ENCODE measurements around the gene METTL21A. TPM values are rescaled to one million over a fixed set of nuclear protein-coding genes. Genes with fewer than 3 reads are reported as not detected.

METTL21A gene
- total and polyA plus RNA-seq, 2 of the 13 experiments (the other 11 are each of a cell fraction or from before 2014, with no cell fraction given), result 42.4 to 61.2 TPM

DNA sequence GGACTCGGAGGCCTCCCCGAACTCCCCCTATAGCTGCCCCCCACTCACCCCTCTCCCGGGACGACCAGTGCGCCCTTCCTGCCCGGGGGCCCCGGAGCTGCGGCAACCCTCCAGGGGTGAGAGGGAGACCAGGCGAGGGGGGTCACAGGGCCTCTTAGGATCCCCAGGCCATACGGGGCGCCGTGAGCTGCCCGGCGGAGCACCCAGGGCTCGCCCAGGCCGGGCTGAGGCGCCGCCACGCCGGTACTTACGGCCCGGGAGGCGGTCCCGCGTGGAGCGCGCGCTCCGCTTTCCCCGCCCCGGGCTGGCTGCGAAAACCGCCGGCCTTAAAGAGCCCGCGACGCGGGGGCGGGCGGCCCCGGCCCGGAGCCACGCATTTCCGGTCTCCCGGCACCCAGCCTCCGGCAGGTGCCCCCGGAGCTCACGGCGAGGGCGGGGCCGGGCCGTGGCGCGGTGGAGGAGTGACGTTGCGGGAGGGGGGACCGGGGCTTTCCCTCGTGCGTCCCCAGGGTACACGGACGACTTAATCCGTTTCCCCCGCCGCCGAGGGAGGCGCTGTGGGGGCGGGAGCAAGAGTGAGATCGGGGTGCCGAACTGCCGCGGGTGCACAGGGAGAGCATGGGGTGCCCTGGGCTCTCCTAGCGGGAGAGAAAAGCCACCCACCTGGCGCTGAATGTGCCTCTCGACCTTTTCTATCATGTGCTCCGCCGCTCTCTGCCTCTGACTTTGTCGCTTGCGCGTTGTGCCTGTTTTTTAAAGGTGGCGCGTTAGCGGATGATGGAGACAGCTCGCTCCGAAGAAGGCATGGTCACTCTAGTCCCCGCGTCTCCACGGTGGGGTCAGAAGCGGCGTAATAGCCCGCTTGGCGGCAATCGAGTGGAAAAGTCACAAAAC, at the start of gene METTL21A (continued):
- TF ChIP-seq, protein P1, sequence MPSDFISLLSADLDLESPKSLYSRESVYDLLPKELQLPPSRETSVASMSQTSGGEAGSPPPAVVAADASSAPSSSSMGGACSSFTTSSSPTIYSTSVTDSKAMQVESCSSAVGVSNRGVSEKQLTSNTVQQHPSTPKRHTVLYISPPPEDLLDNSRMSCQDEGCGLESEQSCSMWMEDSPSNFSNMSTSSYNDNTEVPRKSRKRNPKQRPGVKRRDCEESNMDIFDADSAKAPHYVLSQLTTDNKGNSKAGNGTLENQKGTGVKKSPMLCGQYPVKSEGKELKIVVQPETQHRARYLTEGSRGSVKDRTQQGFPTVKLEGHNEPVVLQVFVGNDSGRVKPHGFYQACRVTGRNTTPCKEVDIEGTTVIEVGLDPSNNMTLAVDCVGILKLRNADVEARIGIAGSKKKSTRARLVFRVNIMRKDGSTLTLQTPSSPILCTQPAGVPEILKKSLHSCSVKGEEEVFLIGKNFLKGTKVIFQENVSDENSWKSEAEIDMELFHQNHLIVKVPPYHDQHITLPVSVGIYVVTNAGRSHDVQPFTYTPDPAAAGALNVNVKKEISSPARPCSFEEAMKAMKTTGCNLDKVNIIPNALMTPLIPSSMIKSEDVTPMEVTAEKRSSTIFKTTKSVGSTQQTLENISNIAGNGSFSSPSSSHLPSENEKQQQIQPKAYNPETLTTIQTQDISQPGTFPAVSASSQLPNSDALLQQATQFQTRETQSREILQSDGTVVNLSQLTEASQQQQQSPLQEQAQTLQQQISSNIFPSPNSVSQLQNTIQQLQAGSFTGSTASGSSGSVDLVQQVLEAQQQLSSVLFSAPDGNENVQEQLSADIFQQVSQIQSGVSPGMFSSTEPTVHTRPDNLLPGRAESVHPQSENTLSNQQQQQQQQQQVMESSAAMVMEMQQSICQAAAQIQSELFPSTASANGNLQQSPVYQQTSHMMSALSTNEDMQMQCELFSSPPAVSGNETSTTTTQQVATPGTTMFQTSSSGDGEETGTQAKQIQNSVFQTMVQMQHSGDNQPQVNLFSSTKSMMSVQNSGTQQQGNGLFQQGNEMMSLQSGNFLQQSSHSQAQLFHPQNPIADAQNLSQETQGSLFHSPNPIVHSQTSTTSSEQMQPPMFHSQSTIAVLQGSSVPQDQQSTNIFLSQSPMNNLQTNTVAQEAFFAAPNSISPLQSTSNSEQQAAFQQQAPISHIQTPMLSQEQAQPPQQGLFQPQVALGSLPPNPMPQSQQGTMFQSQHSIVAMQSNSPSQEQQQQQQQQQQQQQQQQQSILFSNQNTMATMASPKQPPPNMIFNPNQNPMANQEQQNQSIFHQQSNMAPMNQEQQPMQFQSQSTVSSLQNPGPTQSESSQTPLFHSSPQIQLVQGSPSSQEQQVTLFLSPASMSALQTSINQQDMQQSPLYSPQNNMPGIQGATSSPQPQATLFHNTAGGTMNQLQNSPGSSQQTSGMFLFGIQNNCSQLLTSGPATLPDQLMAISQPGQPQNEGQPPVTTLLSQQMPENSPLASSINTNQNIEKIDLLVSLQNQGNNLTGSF (CRISPR knock-in tag; IDR thresholded peaks at IDR 0.05), result peak; percentile 42; the same call in 1 of the 2 replicates
- TF ChIP-seq ZNF430 (CRISPR knock-in tag; IDR thresholded peaks at IDR 0.05) (peak; percentile 75), POLR2G (IDR thresholded peaks at IDR 0.05; ENCODE audit: low read depth, low read length) (peak; percentile 92), SMC3 (IDR thresholded peaks at IDR 0.05; ENCODE audit: low read length) (no peak), GATAD2A (CRISPR knock-in tag; IDR thresholded peaks at IDR 0.05) (peak; percentile 86), MED8 (CRISPR knock-in tag; IDR thresholded peaks at IDR 0.05; ENCODE audit: insufficient replicate concordance) (peak; percentile 32), FOXP1 (IDR thresholded peaks at IDR 0.05) (0 out of 2 replicates have a peak, but pooled peaks have one; percentile 38), FOXP1 (CRISPR knock-in tag; IDR thresholded peaks at IDR 0.05) (peak; percentile 50; the same call in 1 of the 2 replicates), ZNF512B (CRISPR knock-in tag; IDR thresholded peaks at IDR 0.05; ENCODE audit: borderline replicate concordance) (0 out of 2 replicates have a peak, but pooled peaks have one; percentile 97), PAWR (CRISPR knock-in tag; IDR thresholded peaks at IDR 0.05; ENCODE audit: borderline replicate concordance) (no peak)
- TF ChIP-seq, protein P2, sequence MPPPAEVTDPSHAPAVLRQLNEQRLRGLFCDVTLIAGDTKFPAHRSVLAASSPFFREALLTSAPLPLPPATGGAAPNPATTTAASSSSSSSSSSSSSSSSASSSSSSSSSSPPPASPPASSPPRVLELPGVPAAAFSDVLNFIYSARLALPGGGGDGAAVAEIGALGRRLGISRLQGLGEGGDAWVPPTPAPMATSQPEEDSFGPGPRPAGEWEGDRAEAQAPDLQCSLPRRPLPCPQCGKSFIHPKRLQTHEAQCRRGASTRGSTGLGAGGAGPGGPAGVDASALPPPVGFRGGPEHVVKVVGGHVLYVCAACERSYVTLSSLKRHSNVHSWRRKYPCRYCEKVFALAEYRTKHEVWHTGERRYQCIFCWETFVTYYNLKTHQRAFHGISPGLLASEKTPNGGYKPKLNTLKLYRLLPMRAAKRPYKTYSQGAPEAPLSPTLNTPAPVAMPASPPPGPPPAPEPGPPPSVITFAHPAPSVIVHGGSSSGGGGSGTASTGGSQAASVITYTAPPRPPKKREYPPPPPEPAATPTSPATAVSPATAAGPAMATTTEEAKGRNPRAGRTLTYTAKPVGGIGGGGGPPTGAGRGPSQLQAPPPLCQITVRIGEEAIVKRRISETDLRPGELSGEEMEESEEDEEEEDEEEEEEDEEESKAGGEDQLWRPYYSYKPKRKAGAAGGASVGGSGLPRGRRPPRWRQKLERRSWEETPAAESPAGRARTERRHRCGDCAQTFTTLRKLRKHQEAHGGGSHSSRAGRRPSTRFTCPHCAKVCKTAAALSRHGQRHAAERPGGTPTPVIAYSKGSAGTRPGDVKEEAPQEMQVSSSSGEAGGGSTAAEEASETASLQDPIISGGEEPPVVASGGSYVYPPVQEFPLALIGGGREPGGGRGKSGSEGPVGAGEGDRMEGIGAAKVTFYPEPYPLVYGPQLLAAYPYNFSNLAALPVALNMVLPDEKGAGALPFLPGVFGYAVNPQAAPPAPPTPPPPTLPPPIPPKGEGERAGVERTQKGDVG (CRISPR knock-in tag; IDR thresholded peaks at IDR 0.05; ENCODE audit: borderline replicate concordance), result no peak
- TF ChIP-seq, protein P3, sequence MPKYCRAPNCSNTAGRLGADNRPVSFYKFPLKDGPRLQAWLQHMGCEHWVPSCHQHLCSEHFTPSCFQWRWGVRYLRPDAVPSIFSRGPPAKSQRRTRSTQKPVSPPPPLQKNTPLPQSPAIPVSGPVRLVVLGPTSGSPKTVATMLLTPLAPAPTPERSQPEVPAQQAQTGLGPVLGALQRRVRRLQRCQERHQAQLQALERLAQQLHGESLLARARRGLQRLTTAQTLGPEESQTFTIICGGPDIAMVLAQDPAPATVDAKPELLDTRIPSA (CRISPR knock-in tag; IDR thresholded peaks at IDR 0.05; ENCODE audit: borderline replicate concordance), result no peak; the same call in 1 of the 2 replicates

Measured in HepG2 (cell line).